ENCODE data around the gene CAPN13.

The CAPN13 gene

DNA sequence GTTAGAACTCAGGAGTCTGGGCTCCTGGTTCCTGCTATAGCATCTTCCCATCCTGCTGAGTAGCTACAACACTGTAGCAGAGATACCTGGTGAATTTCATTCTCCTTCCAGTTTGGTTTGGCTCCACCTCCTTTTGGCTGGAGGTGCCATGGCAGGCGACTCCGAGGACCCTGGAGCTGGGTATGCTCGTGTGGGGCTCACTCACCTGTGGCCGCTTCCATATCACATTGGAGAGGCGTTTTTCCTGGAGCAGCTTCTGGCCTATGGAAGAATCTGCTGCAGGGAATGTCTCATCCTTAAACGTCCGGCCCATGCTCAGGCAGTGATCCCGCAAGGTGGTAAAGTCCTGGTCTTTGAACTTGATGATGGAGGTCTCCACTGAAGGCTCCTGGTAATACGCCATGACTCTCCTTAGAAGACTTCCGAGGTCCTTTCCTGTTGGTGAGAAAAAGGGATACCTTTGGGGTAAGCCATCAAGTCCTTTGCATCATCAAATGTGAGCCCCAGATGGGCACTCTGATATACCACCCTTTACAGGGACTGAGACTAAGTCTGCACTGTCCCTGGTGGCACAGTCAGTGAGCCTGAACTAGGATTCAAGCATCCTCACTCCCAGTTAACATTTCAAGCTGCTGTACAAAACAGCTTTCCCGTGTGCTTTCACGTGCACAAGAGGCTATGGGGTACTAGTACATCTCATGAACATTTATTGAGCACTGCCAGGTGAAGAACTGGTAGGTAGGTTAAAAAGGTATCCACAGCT, 20.1 kb downstream of the CAPN13 start:
- DNase-seq, result no peak
- no peak overlapping the region for H3K27ac ChIP-seq
- no peaks in the 10 kb centered on the region for H3K27me3 ChIP-seq (ENCODE audit: insufficient read depth, low read depth, severe bottlenecking)
- no peaks in the 10 kb centered on the region for H3K36me3 ChIP-seq
- no peaks in the 10 kb centered on the region for H3K9me3 ChIP-seq (ENCODE audit: severe bottlenecking)
- TF ChIP-seq CTCF (IDR thresholded peaks at IDR 0.05; ENCODE audit: low read depth, low read length), result no peak
- H3K4me3 ChIP-seq (ENCODE audit: low read depth, low read length), result no peak overlapping the region

- no peak overlapping the region for H3K4me3 ChIP-seq (ENCODE audit: low read depth, low read length)
- no peaks in the 10 kb centered on the region for H3K9me3 ChIP-seq (ENCODE audit: severe bottlenecking)
- no peak for DNase-seq
- H3K36me3 ChIP-seq, result no peaks in the 10 kb centered on the region
- no peak for TF ChIP-seq CTCF (IDR thresholded peaks at IDR 0.05; ENCODE audit: low read depth, low read length)
- H3K27ac ChIP-seq, result no peak overlapping the region
- H3K27me3 ChIP-seq (ENCODE audit: insufficient read depth, low read depth, severe bottlenecking), result no peaks in the 10 kb centered on the region
Measured at GRCh38 chr2:30784682-30785081, 22.6 kb downstream of the CAPN13 start.

GRCh38 chr2:30781961-30782533, 25.2 kb downstream of the CAPN13 start:
- H3K27me3 ChIP-seq (ENCODE audit: insufficient read depth, low read depth, severe bottlenecking), result no peaks in the 10 kb centered on the region
- DNase-seq, result no peak
- H3K36me3 ChIP-seq, result no peaks in the 10 kb centered on the region
- no peak overlapping the region for H3K4me3 ChIP-seq (ENCODE audit: low read depth, low read length)
- peaks cover 5% of the 10 kb centered on the region for H3K9me3 ChIP-seq (ENCODE audit: severe bottlenecking)
- no peak overlapping the region for H3K27ac ChIP-seq
- TF ChIP-seq CTCF (IDR thresholded peaks at IDR 0.05; ENCODE audit: low read depth, low read length), result no peak

- peak; percentile 33 for DNase-seq
- Histone ChIP-seq H3K27me3 (ENCODE audit: insufficient read depth, low read depth, severe bottlenecking) (no peaks in the 10 kb centered on the region), H3K36me3 (no peaks in the 10 kb centered on the region), H3K4me3 (ENCODE audit: low read depth, low read length) (no peak overlapping the region), H3K9me3 (ENCODE audit: severe bottlenecking) (peaks cover 5% of the 10 kb centered on the region), H3K27ac (peak overlapping the region; percentile 57)
- TF ChIP-seq CTCF (IDR thresholded peaks at IDR 0.05; ENCODE audit: low read depth, low read length), result no peak
Measured at GRCh38 chr2:30781451-30781850, 25.8 kb downstream of the CAPN13 start.

DNA sequence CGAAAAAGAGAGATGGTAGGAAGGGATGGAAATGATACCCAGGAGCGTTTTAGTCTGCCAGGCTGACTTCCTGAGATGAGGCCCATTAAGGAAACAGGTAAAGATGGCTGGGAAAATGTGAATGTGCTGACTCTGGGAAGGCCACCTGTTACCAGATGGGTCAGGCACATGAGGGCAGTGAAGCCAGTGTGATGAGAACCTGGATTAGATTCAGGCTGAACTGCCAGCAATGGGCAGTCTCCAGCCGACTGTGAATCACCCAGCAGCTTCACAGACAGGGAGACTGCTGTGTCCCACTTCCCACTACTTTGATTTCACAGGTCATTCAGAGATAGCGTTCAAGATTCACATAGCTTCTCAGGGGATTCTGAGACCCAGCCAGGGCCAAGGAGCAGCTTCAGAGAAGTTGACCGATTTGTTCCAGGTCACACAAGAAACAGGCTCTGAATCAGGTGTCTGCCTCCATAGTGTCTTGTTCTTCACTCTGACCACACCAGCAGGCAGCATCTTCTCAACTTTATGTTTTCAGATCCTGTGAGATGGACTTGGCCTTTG, 26.4 kb downstream of the CAPN13 start:
- DNase-seq, result no peak
- no peak for TF ChIP-seq CTCF (IDR thresholded peaks at IDR 0.05; ENCODE audit: low read depth, low read length)
- Histone ChIP-seq H3K9me3 (ENCODE audit: severe bottlenecking) (peaks cover 5% of the 10 kb centered on the region), H3K27me3 (ENCODE audit: insufficient read depth, low read depth, severe bottlenecking) (no peaks in the 10 kb centered on the region), H3K27ac (peak overlapping the region; percentile 57), H3K4me3 (ENCODE audit: low read depth, low read length) (no peak overlapping the region), H3K36me3 (no peaks in the 10 kb centered on the region)

All from WERI-Rb-1 (cell line).